ENCODE measurements around the gene CPNE2. TPM values are rescaled to one million over a fixed set of nuclear protein-coding genes. Genes with fewer than 3 reads are reported as not detected.

The CPNE2 gene
- total and polyA plus RNA-seq, 2 of the 8 experiments (the other 6 are each of a cell fraction or from before 2014, with no cell fraction given): 10.6 to 39.5 TPM

GRCh38 chr16:57089406-57089805 lies 3.0 kb upstream of the CPNE2 start (continued):
- TF ChIP-seq TAF7 (optimal IDR thresholded peaks at IDR 0.05; ENCODE audit: borderline replicate concordance, low read depth, low read length): no peak
